AG09309 (cell line): ENCODE results near the gene C3orf20.

Experiments
- DNase-seq: peaks from one replicate; pipeline ENCODE4 v3.0.0-alpha.2; 2010; ENCODE audit warnings: low read depth
- H3K4me3 ChIP-seq: 2 replicates; pipeline ENCODE4 v1.5.1; 2011; ENCODE audit warnings: mild to moderate bottlenecking, low read depth, low read length, moderate library complexity; ENCODE audit not compliant: control insufficient read depth
- TF ChIP-seq, protein P1 (sequence below): IDR thresholded peaks from 2 replicates; pipeline ENCODE4 v1.5.1; 2011; ENCODE audit warnings: mild to moderate bottlenecking, low read depth, low read length, inconsistent platforms; ENCODE audit not compliant: insufficient read depth, control insufficient read depth; ENCODE audit errors: missing control alignments

The C3orf20 gene

DNA sequence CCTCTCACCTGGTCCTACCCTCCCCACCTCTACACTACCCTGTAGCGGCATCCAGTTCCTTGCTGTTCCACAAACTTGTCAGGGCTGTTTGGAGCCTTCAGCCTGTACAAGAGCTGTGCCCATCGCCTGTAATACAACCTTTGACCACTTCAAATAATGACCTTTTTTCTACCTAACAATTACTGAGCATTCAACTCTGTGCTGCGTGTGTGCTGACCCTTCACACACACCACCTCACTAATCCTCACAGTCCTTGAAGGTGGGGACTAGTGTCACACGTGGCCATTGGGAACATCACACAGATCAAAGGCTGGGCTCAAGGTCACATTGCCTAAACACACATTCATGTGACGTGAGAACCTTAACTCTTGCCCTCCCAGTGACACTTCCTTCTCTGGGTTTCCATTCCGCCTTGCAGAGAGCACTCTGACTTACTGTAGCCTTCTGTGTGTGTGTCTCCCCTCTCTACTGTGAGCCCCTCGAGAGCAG is 3.1 kb downstream of the C3orf20 start:
- DNase-seq: no peak
- TF ChIP-seq, protein P1, sequence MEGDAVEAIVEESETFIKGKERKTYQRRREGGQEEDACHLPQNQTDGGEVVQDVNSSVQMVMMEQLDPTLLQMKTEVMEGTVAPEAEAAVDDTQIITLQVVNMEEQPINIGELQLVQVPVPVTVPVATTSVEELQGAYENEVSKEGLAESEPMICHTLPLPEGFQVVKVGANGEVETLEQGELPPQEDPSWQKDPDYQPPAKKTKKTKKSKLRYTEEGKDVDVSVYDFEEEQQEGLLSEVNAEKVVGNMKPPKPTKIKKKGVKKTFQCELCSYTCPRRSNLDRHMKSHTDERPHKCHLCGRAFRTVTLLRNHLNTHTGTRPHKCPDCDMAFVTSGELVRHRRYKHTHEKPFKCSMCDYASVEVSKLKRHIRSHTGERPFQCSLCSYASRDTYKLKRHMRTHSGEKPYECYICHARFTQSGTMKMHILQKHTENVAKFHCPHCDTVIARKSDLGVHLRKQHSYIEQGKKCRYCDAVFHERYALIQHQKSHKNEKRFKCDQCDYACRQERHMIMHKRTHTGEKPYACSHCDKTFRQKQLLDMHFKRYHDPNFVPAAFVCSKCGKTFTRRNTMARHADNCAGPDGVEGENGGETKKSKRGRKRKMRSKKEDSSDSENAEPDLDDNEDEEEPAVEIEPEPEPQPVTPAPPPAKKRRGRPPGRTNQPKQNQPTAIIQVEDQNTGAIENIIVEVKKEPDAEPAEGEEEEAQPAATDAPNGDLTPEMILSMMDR: no peak
- H3K4me3 ChIP-seq: no peak overlapping the region

DNA sequence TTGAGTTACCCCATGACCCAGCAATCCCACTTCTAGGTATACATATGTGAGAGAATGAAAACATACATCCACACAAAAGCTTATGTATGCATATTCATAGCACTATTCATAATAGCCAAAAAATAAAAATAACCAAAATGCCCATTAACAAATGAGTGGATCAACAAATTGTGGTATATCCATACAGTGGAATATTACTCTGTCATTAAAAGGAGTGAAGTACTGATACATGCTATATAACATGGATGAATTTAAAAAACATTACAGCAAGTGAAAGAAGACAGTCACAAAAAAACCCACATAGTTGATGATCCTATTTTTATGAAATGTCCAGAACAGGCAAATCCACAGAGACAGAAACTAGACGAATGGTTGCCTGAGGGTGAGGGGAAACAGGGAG is 5.2 kb downstream of the C3orf20 start:
- TF ChIP-seq, protein P1: no peak
- DNase-seq: no peak

DNA sequence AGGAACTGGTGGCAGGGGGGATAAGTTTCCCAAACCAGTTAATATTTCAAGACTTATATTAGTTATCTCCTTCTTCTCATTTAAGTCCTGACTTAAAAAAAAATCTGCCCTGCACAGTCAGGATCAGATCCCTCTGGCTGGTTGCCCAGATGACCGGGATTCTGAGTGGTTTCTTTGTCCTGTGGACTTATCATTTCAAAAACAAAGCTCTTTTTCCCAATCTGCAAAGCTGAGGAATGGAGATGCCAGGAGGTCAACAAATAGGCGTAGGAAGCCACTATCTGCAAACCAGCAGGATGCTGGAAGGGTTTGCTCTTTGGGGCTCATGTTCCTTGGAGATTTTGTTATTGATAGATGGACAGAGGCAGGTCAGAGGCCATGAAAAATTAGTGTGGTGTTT is 5.8 kb downstream of the C3orf20 start:
- TF ChIP-seq, protein P1: no peak
- DNase-seq: no peak
- H3K4me3 ChIP-seq: no peak overlapping the region

More for the DNA sequence above, 5.2 kb downstream of the C3orf20 start:
- no peak overlapping the region for H3K4me3 ChIP-seq

DNA sequence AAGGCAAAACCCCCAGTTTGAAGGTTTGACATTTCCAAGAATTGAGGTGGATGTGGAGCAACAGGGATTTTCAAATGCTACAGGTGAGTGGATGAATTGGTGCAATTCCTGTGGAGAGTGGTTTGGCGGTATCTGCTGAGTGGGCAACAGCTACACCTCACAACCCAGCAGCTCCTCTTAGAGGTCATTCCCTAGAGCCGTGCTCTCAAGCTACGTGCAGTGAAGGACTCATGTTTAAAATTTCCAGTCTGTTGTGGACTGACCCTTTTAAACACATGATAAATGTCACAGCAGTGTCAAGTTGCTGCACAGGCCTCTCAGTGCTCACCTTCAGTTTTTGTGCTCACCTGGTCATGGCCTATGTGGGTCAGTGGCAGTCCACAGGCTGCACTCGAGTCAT is 9.5 kb downstream of the C3orf20 start:
- H3K4me3 ChIP-seq: no peak overlapping the region
- no peak for DNase-seq
- TF ChIP-seq, protein P1: no peak

DNA sequence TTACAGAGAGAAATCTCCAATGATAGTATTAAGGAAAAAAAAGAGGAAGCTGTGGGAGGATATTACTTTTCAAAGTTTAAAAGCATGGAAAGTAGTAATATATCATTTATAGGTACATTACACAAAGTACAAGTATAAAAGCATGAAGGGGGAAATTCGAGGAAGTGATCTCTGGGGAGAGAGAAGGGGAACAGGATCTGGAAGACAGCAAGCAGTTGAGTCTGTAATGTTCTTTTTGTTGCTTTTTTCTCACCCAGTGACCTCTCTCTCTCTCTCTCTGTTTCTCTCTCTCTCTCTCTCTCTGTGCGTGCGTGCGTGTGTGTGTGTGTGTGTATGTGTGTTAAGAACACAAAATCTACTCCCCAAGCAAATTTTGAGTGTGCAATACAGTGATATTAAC is 10.2 kb downstream of the C3orf20 start:
- DNase-seq: no peak
- no peak overlapping the region for H3K4me3 ChIP-seq
- TF ChIP-seq, protein P1: no peak

DNA sequence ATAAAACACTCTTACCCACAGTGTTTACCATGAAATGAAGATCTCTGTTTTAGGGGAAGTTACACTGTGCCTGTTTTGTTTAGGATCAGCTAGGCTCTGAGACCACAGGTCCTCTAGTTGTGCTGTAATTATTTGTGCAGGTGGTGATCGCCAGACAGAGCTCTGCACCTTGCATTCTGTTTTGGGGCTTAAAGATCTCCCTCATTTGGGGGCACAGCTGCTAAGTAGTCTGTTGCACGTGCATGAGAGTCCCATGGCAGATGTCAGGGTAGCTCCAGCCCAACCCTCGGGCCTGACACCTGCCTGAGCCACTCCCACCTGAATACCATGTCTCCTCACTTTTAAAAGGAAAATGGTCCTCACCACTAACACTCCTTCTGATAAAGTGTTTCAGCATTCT is 12.4 kb downstream of the C3orf20 start:
- no peak overlapping the region for H3K4me3 ChIP-seq
- DNase-seq: no peak
- TF ChIP-seq, protein P1: no peak

DNA sequence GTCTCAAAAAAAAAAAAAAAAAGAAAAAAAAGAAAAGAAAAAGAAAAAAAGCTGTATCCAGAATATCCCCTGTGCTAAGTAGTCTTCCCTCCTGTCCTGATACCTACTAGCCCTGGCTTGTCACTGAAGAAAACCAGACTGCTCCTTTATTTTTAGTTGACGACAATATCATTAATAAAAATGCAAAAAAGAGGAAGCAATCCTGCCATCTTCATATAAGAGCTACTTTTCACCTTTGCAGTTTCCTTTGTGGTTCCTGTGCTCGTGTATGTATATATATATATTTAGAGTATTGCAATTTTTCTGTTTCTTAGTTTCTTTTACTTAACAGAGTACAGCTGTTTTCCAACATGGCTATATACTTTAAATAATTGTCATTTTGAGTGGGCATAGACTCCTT is 13.6 kb downstream of the C3orf20 start:
- DNase-seq: no peak
- TF ChIP-seq, protein P1: no peak
- H3K4me3 ChIP-seq: no peak overlapping the region
